HepG2 (cell line): Measurements from ENCODE around the gene PXMP4. TPM values are rescaled to one million over a fixed set of nuclear protein-coding genes. Genes with fewer than 3 reads are reported as not detected.

ENCODE experiments used
- ARHGAP35 ChIP-seq: sonication (generic); formaldehyde crosslinking; IDR thresholded peaks from 2 replicates; pipeline ENCODE4 v1.9.0; 2022; ENCODE audit warnings: mild to moderate bottlenecking, inconsistent platforms, moderate library complexity, missing genetic modification reagents, borderline replicate concordance
- DPF2 ChIP-seq: sonication (generic); formaldehyde crosslinking; IDR thresholded peaks from 2 replicates; pipeline ENCODE4 v1.4.0; 2020; ENCODE audit warnings: mild to moderate bottlenecking, low read depth, missing genetic modification reagents, borderline replicate concordance
- FUBP1 ChIP-seq: sonication (generic); formaldehyde crosslinking; IDR thresholded peaks from 2 replicates; pipeline ENCODE4 v1.5.1; 2020; ENCODE audit warnings: missing genetic modification reagents, mild to moderate bottlenecking, borderline replicate concordance
- MAX ChIP-seq: IDR thresholded peaks from 2 replicates; pipeline ENCODE4 v1.6.1; 2012; ENCODE audit warnings: inconsistent platforms
- NR2C2 ChIP-seq: sonication (generic); formaldehyde crosslinking; IDR thresholded peaks from 2 replicates; pipeline ENCODE4 v1.4.0; 2020; ENCODE audit warnings: missing genetic modification reagents, mild to moderate bottlenecking, moderate library complexity, borderline replicate concordance
- POLR2A ChIP-seq, 2 experiments: IDR thresholded peaks; 2 replicates each; pipeline ENCODE4 v1.6.1; 2011; ENCODE audit warnings: low read depth in 2 of 2, low read length in 2 of 2, mild to moderate bottlenecking in 1 of 2, moderate library complexity in 1 of 2; ENCODE audit not compliant: insufficient read depth in 1 of 2
- RARA ChIP-seq: IDR thresholded peaks from 2 replicates; pipeline ENCODE4 v1.6.1; 2016; ENCODE audit warnings: missing genetic modification reagents, missing compliant biosample characterization
- SIN3A ChIP-seq: IDR thresholded peaks from 2 replicates; pipeline ENCODE4 v1.6.1; 2011; ENCODE audit warnings: low read depth, mild to moderate bottlenecking, control low read depth, low read length, borderline replicate concordance
- TAF15 ChIP-seq: fragments of 200-400 bp; formaldehyde crosslinking; IDR thresholded peaks from one replicate; pipeline ENCODE4 v1.6.1; 2018; ENCODE audit warnings: mild to moderate bottlenecking, low read depth, low read length; ENCODE audit not compliant: poor library complexity, severe bottlenecking
- XRCC5 ChIP-seq: fragments of 200-400 bp; formaldehyde crosslinking; optimal IDR thresholded peaks from 2 replicates; pipeline ENCODE3; 2017; ENCODE audit warnings: mild to moderate bottlenecking, low read length
- ZBTB40 ChIP-seq, 2 experiments: fragments of 450-650 bp in 1 of 2; sonication (generic) in 1 of 2; formaldehyde crosslinking in 1 of 2; IDR thresholded peaks; 2 replicates each; pipeline versions ENCODE4 v1.6.1 to v1.8.0; 2016 to 2022; ENCODE audit warnings: antibody characterized with exemption in 1 of 2, mild to moderate bottlenecking in 1 of 2, missing genetic modification reagents in 1 of 2
- ZBTB8A ChIP-seq: sonication (generic); formaldehyde crosslinking; IDR thresholded peaks from 2 replicates; pipeline ENCODE4 v1.4.0; 2020; ENCODE audit warnings: mild to moderate bottlenecking, low read depth, missing genetic modification reagents, borderline replicate concordance
- ZFP82 ChIP-seq: sonication (generic); formaldehyde crosslinking; IDR thresholded peaks from 2 replicates; pipeline ENCODE4 v1.5.1; 2020; ENCODE audit warnings: mild to moderate bottlenecking, missing genetic modification reagents, borderline replicate concordance
- ZMYM4 ChIP-seq: sonication (generic); formaldehyde crosslinking; IDR thresholded peaks from 2 replicates; pipeline ENCODE4 v1.8.1; 2023; ENCODE audit warnings: mild to moderate bottlenecking, missing genetic modification reagents
- ZNF570 ChIP-seq: sonication (generic); formaldehyde crosslinking; IDR thresholded peaks from 2 replicates; pipeline ENCODE4 v1.4.0; 2020; ENCODE audit warnings: mild to moderate bottlenecking, missing genetic modification reagents, borderline replicate concordance
- ZNF781 ChIP-seq: sonication (generic); formaldehyde crosslinking; IDR thresholded peaks from 2 replicates; pipeline ENCODE4 v1.5.1; 2020; ENCODE audit warnings: borderline replicate concordance, mild to moderate bottlenecking, missing genetic modification reagents; ENCODE audit errors: not compliant biosample characterization
- polyA plus RNA-seq, 8 experiments: library from polyadenylated mRNA; depleted of rRNA in 3 of 8; stranded (reverse) in 7 of 8; unstranded in 1 of 8; fragments of >200 nt; fragmentation: Illumina TruSeq in 4 of 8; extraction: Trizol in 4 of 8; gene quantifications; 2 replicates each; pipeline versions ENCODE4 v1.2.1 to v1.2.3, GENCODE V29; 2011 to 2016; ENCODE audit warnings: low read depth in 4 of 8, missing spikeins in 1 of 8, mixed read lengths in 1 of 8; ENCODE audit not compliant: insufficient read depth in 1 of 8
- total RNA-seq, 5 experiments: library from RNA; depleted of rRNA; stranded (reverse); fragments of >200 nt; fragmentation: Illumina TruSeq; extraction: Trizol; gene quantifications; 2 replicates each; pipeline ENCODE4 v1.2.3, GENCODE V29; 2016; ENCODE audit warnings: low read depth in 1 of 5

PXMP4 gene
- total and polyA plus RNA-seq, 2 of the 13 experiments (the other 11 are each of a cell fraction or from before 2014, with no cell fraction given), result not detected

GRCh38 chr20:33732166-33732970 lies 12.3 kb upstream of the PXMP4 start (continued):
- TF ChIP-seq TAF15 (peak; percentile 97), POLR2A (IDR thresholded peaks at IDR 0.05; ENCODE audit: insufficient read depth in 1 of 2, low read depth in 2 of 2, low read length in 2 of 2) (peak; percentile 71 to 96), NR2C2 (CRISPR knock-in tag) (peak; percentile 9; the same call in 1 of the 2 replicates), ZNF781 (CRISPR knock-in tag) (peak; percentile 40), ZBTB8A (no peak), ZNF570 (peak; percentile 89; the same call in 1 of the 2 replicates), ZFP82 (CRISPR knock-in tag) (no peak; the same call in 1 of the 2 replicates), ZBTB40 (IDR thresholded peaks at IDR 0.05) (no peak), ZBTB40 (CRISPR knock-in tag; IDR thresholded peaks at IDR 0.05) (peak; percentile 76), RARA (CRISPR knock-in tag) (no peak; the same call in 1 of the 2 replicates), FUBP1 (CRISPR knock-in tag) (peak; percentile 94), SIN3A (peak; percentile 82; the same call in 1 of the 2 replicates), DPF2 (CRISPR knock-in tag) (peak; percentile 82), ARHGAP35 (CRISPR knock-in tag) (peak; percentile 39; the same call in 1 of the 2 replicates), ZMYM4 (CRISPR knock-in tag) (peak; percentile 94), MAX (peak; percentile 93), XRCC5 (peak; percentile 92)
